DMS53 treated with DMSO at 0.1 percent for 48 hours (cell line): ENCODE results near the gene CFAP119.

Source experiments
- DNase-seq: peaks from one replicate; lab custom pipeline; 2025; ENCODE audit not compliant: unreplicated experiment; lab: John Stamatoyannopoulos, UW

CFAP119 gene

GRCh38 chr16:30715750-30716445 is 46.0 kb downstream of the CFAP119 start:
- DNase-seq, result no peak

- no peak for DNase-seq
Measured at GRCh38 chr16:30711712-30712111, 50.1 kb downstream of the CFAP119 start.

- no peak for DNase-seq
Measured at GRCh38 chr16:30710971-30711370, 50.9 kb downstream of the CFAP119 start.
